LHCN-M2 (cell line): Measurements from ENCODE around the gene TOPBP1. TPM values are rescaled to one million over a fixed set of nuclear protein-coding genes. Genes with fewer than 3 reads are reported as not detected.

Experiments
- DNase-seq: peaks from one replicate; pipeline ENCODE4 v3.0.0-alpha.2; 2012; ENCODE audit warnings: low read depth
- total RNA-seq: library from RNA; depleted of rRNA; stranded (reverse); fragments of >200 nt; gene quantifications from 2 replicates; pipeline ENCODE4 v1.2.3, GENCODE V29; 2014

TOPBP1 gene
- total RNA-seq, 1 experiment from 2014 or later, result 54.4 TPM

DNA sequence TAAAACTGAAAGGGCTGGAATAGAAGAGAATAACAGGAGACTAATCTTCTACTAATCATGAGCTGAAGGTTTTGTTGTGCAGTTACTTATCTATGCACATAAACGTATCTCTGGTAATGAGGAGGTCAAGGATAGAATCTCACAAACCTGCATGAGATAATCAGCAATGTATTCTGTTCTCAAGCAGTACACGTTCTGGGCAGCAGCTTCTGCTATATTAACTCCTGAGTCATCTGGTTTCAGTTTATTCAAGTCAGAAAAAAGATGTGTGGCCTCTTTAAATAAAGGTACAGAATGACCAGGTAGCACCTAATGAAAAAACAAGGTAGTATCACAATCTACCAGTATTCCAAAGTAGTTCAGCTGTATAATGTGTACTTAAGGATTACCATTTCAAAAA, 53.4 kb downstream of the TOPBP1 start:
- DNase-seq, result no peak

- no peak for DNase-seq
Observed at GRCh38 chr3:133607816-133608215, 53.9 kb downstream of the TOPBP1 start.

- no peak for DNase-seq
Observed at GRCh38 chr3:133606902-133607301, 54.8 kb downstream of the TOPBP1 start.

DNA sequence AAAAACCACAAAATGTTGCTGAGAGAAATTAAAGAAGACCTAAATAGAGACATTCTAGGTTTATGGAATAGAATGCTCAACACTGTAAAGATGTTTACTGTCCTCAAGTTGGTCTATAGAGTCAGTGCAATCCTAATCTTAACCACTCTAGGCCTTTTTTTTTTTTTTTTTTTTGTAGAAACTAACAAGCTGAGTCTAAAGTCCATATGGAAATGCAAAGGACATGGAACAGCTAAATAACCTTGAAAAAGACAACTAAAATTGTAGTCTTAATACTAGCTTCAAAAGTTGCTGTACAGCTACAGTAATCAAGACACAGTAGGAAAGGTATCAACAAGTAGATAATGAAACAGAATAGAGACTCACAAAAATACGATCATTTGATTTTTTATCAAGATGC, 55.4 kb downstream of the TOPBP1 start:
- DNase-seq, result no peak

DNA sequence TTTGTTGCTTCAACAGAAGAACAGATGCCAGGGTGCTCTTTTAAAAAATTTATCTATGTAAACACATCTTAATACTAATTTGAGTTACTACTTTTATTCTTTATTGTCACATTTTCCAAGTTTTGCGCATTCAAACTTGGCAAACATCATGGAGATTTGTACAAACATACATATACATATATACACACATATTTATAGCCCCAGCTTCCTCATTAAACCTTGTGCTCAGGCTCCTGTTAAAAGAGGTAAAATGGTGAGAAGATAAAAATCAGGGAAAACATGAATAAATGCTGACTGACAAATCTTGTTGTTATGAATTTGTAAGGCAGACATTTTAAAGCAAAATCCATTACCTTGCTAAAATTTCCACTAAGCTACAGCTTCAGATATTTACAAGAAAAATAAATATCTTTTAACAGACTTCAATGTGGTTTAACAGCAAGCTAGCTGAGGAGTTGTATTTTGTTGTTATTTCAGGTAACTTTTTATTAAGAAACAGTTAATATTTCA, 61.1 kb downstream of the TOPBP1 start:
- no peak for DNase-seq

DNA sequence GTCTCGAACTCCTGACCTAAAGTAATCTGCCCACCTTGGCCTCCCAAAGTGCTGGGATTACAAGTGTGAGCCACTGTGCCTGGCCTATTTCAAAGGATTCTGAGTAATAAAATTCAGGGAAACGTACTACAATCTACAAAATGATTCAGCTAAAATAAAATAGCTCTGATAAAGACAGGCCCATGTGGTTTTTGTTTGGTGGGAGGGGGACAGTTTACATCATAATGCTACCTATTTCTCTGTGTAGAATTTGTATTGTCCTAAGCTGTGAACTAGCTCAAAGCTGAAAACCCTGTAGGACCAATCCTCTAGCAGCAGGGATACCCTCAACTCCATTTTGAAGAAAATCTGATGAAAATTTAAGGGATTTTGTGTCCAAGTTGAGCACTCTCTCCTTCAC, 62.5 kb downstream of the TOPBP1 start:
- DNase-seq, result no peak

DNA sequence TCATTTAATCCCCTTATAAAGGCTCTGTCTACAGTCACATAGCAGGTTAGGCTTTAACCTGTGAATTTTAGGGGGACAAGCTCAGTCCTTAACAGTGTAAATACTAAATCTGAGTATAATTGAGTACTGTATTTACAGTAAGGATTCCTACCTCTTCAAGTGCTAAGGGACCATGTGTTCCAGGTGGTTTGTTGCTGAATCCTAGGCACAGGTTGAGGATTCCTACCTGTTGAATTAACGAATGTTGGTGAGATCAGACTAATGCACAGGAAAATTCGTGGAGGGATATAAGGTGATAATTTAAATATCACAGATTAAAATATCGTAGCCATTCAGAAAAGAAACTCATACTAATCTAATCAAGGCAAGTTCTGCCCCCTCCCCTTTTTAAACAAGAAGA, 63.3 kb downstream of the TOPBP1 start:
- no peak for DNase-seq

DNA sequence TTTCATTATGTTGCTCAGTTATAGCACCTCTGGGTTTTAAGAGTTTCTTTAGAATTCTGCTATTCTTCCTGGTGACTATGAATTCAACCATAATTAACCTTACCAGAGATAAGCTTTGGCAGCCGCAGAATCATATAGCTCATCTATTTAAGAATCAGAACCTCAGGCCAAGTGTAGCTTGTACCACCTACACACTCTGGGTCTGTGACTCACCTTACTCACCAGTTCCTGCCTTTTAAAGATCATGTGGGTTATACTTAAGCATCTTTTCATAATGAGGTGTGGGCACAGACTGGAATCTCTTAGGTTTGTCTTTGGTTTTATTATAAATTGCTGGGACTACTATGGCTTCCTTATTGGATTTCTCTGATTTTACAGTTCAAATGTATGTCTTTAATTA, 66.4 kb downstream of the TOPBP1 start:
- no peak for DNase-seq

DNA sequence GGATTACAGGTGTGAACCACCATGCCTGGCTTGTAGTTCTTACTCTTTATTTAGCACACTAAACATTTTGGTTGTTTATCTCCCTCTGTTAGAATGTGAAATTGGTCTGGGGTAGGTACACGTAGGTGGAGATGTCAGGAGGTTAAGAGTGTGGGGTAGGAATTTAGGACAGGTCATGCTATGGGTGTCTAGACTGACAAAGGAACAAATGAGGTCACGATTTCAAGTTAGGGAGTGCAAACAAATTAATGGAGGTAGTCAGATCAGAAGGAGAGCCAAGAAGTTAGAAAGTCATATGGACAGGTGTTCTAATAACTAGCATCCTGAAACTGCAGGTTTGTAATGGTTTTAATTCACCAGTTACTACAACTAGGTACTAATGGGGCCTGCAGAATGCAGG, 68.5 kb downstream of the TOPBP1 start:
- no peak for DNase-seq

DNA sequence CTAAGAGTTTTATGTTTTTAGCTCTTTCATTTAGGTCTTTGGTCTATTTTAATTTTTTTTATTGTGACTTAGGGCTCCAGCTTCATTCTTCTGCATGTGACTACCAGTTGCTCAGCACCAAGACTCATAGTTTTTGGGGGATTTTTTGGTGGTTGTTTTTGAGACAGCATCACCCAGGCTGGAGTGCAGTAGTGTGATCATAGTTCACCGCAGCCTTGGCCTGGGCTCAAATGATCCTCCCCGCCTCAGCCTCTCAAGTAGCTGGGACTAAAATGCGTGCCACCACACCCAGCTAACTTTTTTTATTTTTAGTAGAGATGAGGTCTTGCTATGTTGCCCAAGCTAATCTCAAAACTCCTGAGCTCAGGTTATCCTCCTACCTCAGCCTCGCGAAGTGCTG, 68.9 kb downstream of the TOPBP1 start:
- no peak for DNase-seq

- DNase-seq, result peak; percentile 62
Observed at GRCh38 chr3:133591271-133591742, 70.4 kb downstream of the TOPBP1 start.

DNA sequence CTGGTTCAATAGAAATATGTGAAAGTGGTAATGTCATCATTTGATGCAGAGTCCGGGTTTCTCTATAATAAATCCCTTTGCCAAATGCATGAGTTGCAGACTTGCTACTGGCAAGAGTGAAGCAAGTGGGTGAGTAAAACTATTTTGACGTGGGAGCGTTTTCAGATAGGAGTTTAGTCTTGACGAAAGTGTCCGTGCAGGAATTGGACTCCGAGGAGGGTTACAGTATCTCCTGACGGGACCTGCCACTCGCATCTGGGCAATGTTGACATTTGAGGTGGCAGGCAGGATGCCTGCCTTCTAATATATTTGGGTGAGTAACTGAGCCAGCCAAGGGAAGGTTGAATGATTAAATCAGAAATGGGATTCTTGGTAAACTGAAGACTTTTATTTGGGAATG, 72.2 kb downstream of the TOPBP1 start:
- DNase-seq, result no peak

DNA sequence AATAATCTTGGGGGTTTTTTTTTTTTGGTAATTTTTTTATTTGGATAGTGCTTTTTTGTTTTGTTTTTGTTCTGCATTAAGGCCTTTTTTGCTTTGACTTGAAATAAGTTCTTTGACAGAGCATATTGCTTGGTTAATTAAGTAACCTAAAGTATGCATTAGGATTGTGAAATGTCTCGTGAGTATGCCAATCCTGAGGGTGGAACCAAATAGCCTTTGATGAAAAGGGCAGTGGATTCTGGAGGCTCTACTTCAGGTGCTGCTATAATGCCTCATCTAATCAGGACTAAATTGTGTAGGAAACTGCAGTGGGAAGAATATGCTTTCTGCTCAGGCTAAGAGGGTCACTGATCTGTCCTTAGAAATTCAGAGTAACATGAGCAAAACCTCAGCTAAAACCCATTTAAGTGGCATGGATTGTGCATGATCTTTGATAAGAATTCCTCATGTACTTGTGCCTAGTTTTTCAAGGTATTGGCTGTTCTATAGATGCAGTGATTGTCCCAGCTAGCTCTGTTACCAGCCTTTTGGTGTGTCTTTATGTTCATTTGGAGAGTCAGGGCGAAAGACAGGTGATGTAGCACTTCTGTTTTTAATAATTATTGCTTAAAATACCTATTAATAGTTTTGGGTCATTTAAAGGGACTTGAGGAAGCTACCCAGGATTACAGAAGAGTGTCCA, 72.8 kb downstream of the TOPBP1 start:
- no peak for DNase-seq

DNA sequence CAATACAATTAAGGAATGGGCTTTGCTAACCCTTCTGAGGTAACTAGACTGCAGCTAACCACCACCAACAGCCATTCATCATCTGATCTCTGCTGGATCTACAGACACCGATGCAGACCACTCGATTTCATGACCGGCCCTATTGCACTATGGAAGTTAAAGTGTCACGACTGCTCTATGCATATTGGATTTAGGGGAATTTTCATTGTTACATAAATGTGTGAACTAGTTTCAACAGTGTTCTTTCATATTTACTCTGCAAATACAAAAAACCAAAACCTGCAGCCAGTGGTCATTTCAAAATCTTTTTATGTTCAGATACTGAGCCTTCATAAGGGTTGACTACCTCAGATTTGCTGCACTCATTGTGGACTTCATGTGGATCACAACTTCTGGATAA, 73.7 kb downstream of the TOPBP1 start:
- DNase-seq, result no peak

- DNase-seq, result no peak
Observed at GRCh38 chr3:133583396-133583795, 78.3 kb downstream of the TOPBP1 start.

DNA sequence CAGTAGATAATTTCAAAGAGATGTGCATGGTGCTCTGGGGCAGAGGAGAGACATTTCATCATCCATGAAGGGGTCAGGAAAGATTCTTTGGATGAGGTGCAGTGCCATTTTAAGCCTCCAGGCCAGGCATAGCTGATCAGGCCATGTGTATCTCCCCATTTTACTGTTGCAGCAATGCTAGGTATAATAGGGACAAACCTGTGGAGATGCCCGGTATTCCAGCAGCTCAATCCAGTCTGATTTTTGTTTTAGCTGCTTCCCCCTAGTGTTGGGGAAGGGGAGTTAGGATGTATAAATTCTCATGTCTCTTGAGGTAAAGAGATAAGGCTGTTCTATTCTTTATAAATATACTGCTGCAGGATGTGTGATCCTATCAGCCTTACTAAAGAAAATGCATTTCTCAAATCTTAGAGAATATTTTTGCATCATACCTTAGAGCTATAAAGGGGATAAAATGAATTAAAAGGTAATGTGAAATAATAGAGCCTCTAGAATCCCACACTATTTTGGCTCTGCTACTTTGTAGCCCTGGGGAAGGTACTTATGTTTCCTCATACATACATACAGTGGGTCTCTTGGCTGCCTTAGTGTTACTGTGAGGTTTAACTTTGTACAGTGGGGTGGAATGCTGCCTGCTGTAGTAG, 83.1 kb downstream of the TOPBP1 start:
- peak; percentile 67 for DNase-seq

DNA sequence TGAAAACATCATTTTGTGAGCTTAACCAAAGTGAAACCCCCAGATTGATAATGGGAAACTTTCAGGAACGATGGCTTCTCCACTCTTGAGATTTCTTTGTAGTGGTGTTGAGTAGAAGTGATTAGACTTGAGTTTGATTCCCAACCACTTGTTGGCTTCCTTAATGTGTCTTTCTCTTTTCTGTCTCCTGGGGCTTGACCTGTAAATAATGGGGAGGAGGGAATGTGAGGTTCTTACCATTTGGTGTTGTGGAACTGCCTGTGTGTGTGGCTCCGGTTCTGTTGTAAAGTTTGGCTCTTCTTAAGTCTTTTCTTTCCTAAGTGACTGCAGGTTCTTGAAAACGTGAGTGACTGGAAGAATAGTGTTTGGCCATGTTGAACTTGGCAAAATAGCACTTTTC, 85.6 kb downstream of the TOPBP1 start:
- DNase-seq, result no peak

DNA sequence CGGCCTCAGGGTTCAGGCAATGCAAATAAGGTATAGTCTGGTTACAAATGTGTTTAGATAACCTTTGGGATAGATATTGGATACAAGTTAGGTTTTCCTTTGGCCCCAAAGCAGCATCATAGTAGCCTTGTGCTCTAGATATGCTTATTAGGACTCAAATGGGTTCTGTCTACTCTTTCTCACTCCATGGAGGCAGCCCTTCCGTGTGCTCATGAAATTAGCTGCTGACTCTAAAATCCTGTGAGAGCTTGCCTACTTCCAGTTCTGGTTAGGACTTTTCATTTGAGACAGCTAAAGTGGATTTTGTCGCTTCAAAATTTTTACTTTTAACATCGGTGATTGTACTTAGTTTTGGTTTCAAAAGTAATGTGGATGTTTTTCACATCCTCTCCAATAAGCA, 86.7 kb downstream of the TOPBP1 start:
- DNase-seq, result no peak

- peak; percentile 75 for DNase-seq
Observed at GRCh38 chr3:133574260-133574881, 87.4 kb downstream of the TOPBP1 start.

- DNase-seq, result no peak
Observed at GRCh38 chr3:133573629-133574194, 88.0 kb downstream of the TOPBP1 start, which contains the start of gene CDV3. CDV3 (plus strand) TSS chr3:133573686; CDS start chr3:133574045, 359 bp downstream.

- peak; percentile 100 for DNase-seq
Observed at GRCh38 chr3:133573054-133573628, 88.6 kb downstream of the TOPBP1 start.
